ACC112 (cell line): ENCODE results near the gene SPOP.
"Not testable (repeated sequence)": the region's sequence is repeated elsewhere in the genome, so short reads cannot be mapped to it uniquely, and the experiment has no call there.

ENCODE experiments used
- H2AFZ ChIP-seq: fragments of 200-600 bp; sonication (generic); one replicate; pipeline ENCODE4 v1.6.0; 2017; ENCODE audit warnings: antibody characterized with exemption, low read length; ENCODE audit not compliant: unreplicated experiment
- H3K27ac ChIP-seq: fragments of 200-600 bp; sonication (generic); 2 replicates; pipeline ENCODE4 v1.5.1; 2014; ENCODE audit warnings: low read depth, mild to moderate bottlenecking, antibody characterized with exemption, low read length, moderate library complexity
- H3K27me3 ChIP-seq: fragments of 200-600 bp; sonication (generic); 2 replicates; pipeline ENCODE4 v1.6.1; 2014; ENCODE audit warnings: mild to moderate bottlenecking, antibody characterized with exemption, low read length, moderate library complexity, mixed read lengths; ENCODE audit not compliant: insufficient read depth
- H3K36me3 ChIP-seq: fragments of 200-600 bp; sonication (generic); 2 replicates; pipeline ENCODE4 v1.6.1; 2016; ENCODE audit warnings: mild to moderate bottlenecking, antibody characterized with exemption, low read length, moderate library complexity, mixed read lengths; ENCODE audit not compliant: insufficient read depth
- H3K4me1 ChIP-seq: fragments of 200-600 bp; sonication (generic); one replicate; pipeline ENCODE4 v1.6.1; 2016; ENCODE audit warnings: low read length, mixed read lengths; ENCODE audit not compliant: insufficient read depth, unreplicated experiment, control insufficient read depth
- H3K4me3 ChIP-seq: fragments of 200-600 bp; sonication (generic); 2 replicates; pipeline ENCODE4 v1.5.1; 2014; ENCODE audit warnings: mild to moderate bottlenecking, low read depth, low read length
- H3K79me2 ChIP-seq: fragments of 200-600 bp; sonication (generic); one replicate; pipeline ENCODE4 v1.6.0; 2016; ENCODE audit warnings: low read length; ENCODE audit not compliant: control insufficient read depth, unreplicated experiment, insufficient read depth

SPOP gene

DNA sequence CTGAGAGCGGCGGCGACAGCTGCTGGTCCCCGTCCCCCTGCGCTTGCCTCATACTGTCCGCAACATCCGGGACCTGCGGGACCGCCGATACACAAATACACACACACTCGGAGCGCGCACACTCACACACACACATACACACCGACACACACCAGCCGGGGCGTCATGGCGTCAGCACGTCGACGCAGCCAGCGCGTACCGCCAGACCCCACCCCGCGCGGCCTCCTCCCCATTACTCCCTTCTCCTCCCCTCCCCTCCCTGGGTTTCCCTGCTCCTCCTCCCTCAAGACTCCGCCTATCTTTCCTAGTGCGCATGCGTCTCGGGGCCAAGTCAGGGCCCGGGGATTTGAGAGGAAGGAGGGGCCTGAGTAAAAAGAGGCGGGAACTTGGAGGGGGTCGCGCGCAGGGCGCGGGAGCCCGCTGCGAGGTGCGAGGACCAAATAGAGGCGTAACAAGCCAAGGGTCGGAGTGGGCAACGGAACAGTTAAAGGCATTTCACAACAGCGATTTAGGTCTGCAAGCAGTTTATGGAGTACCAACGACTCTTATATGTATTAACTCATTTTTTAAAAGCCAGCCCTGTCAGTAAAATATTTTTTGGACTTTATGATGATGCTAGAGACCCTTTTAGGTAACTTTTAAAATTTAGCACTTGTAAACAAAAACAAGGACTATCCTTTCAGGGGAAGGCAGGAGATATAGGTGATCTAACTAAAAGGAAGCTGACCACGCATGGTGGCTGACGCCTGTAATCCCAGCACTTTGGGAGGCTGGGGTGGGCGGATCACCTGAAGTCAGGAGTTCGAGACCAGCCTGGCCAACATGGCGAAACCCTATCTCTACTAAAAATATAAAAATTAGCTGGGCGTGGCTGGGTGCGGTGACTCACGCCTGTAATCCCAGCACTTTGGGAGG is at the start of gene SPOP:
Gene SPOP, minus strand, starts transcription at position 165 of the 915 bp plus-strand sequence. CDS start 55,287 bp downstream, outside the sequence.
- H3K4me1 ChIP-seq, result peaks cover 16% of the 10 kb centered on the region
- H2AFZ ChIP-seq, result peak within 1 kb of the TSS; percentile 87
- peaks cover 11% of the 10 kb centered on the region; the same call in 1 of the 2 replicates for H3K36me3 ChIP-seq
- peak within 1 kb of the TSS; percentile 89 for H3K27ac ChIP-seq
- H3K79me2 ChIP-seq, result peaks cover 37% of the 10 kb centered on the region
- peak within 1 kb of the TSS; percentile 92 for H3K4me3 ChIP-seq
- no peaks in the 10 kb centered on the region for H3K27me3 ChIP-seq

DNA sequence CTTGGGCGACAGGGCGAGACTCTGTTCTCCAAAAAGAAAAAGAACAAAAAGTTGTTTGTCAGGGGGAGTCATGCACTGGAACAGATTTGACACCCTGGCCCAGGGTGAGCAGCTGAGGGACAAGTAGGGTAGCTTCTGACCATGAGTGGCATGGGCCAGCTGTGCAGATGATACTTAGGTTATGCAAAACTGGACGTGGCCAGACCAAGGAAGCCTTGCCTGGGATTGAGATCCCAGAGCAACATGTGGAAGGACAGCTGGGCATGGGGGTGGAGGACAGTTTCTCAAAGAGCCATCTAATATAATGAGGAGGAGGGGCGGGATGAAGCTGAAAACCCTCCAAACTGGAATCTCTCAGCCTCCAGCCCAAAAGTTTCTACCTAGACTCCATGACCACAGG is 49.5 kb upstream of the SPOP start:
- H3K27me3 ChIP-seq, result no peaks in the 10 kb centered on the region
- H3K27ac ChIP-seq, result no peak overlapping the region
- H3K4me1 ChIP-seq, result no peaks in the 10 kb centered on the region
- H2AFZ ChIP-seq, result no peak overlapping the region
- H3K36me3 ChIP-seq, result no peaks in the 10 kb centered on the region
- no peak overlapping the region for H3K4me3 ChIP-seq
- no peaks in the 10 kb centered on the region for H3K79me2 ChIP-seq

DNA sequence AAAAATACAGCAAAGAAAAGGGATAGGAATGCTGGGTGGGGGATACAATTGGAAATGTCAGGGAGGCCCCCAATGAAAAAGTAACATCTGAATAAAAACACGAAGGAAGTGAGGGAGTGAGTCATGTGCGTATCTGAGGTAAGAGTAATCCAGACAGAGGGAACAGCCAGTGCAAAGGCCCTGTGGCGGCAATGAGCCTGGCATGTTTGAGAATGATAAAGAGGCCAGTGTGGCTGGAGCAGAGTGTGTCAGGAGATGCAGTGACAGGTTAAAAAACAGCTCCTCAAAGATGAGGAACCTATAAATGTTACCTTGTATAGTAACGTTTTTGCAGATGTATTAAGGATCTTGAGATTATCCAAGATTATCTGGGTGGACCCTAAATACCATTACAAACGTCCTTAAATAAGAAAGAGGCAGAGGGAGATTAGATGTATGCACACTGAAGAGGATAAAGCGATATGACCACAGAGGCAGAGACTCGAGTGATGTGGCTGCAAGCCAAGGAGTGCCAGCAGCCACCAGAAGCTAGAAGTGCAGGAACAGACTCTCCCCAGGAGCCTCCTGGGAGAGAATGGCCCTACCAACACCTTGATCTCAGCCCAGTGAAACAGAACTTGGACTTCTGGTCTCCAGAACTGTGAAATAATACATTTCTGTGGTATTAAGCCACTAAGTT is 47.7 kb upstream of the SPOP start:
- Histone ChIP-seq H3K36me3 (no peaks in the 10 kb centered on the region), H3K79me2 (no peaks in the 10 kb centered on the region)

DNA sequence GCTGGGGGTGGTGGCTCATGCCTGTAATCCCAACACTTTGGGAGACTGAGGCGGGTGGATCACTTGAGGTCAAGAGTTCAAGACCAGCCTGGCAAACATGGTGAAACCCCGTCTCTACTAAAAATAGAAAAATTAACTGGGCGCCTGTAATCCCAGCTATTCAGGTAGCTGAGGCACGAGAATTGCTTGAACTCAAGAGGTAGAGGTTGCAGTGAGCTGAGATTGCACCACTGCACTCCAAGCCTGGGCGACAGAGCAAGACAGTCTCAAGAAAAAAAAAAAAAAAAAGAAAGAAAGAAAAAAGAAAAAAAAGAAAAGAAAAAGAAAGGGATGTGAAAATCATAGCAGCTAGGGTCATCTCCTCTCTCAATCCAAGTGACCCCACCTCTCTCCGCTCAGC is 46.7 kb upstream of the SPOP start:
- H3K79me2 ChIP-seq, H3K36me3 ChIP-seq, H3K27ac ChIP-seq: not testable (repeated sequence)

More for the DNA sequence above, 47.7 kb upstream of the SPOP start:
- Histone ChIP-seq H2AFZ (no peak overlapping the region), H3K27ac (no peak overlapping the region), H3K27me3 (no peaks in the 10 kb centered on the region), H3K4me3 (no peak overlapping the region), H3K4me1 (no peaks in the 10 kb centered on the region)

DNA sequence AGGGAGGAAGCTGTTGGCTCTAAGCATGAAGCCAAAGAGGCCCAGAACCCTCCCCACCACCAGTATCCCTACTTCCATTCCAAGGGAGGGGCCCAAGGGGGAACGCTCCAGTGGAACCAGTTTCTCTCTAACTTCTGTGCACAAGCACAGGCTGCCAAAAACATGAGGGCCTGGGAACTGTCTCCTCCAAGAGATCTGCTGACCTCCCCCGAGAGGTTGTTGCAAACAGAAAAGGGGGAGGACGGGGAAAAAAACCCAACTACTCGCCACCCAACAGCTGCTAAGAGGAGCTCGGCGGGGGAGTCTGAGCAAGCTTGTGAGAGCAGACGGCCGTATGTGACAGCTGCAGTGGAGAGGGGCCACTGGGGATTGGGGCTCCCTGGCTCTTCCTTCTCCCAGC is 45.5 kb upstream of the SPOP start:
- Histone ChIP-seq H3K27me3 (no peaks in the 10 kb centered on the region), H3K36me3 (no peaks in the 10 kb centered on the region), H3K27ac (no peak overlapping the region), H3K4me1 (no peaks in the 10 kb centered on the region), H3K79me2 (no peaks in the 10 kb centered on the region), H2AFZ (no peak overlapping the region), H3K4me3 (no peak overlapping the region)

More for the DNA sequence above, 46.7 kb upstream of the SPOP start:
- not testable (repeated sequence) for H2AFZ ChIP-seq, H3K4me1 ChIP-seq, H3K27me3 ChIP-seq, H3K4me3 ChIP-seq

DNA sequence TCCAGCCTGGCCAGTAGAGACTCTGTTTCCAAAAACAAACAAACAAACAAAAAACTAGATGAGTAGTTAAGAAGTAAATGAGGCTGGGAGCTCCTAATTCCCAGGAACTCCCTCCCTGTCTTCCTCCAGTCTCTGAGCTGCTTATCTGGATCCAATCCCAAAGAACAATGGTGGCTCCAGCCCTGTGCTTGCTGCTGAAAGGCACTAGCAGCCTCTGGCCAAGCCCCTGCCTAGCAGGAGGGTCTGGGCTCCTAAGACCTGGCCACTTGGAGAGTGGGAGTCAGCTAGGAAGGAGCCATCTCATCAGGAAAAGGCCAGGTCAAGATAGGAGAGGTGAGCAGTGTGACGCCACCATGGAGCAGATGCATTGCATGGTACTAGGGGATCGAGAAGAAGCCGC is 44.2 kb upstream of the SPOP start:
- Histone ChIP-seq H3K36me3 (no peaks in the 10 kb centered on the region), H3K4me1 (no peaks in the 10 kb centered on the region), H2AFZ (no peak overlapping the region), H3K4me3 (no peak overlapping the region), H3K27me3 (no peaks in the 10 kb centered on the region), H3K79me2 (no peaks in the 10 kb centered on the region), H3K27ac (no peak overlapping the region)

DNA sequence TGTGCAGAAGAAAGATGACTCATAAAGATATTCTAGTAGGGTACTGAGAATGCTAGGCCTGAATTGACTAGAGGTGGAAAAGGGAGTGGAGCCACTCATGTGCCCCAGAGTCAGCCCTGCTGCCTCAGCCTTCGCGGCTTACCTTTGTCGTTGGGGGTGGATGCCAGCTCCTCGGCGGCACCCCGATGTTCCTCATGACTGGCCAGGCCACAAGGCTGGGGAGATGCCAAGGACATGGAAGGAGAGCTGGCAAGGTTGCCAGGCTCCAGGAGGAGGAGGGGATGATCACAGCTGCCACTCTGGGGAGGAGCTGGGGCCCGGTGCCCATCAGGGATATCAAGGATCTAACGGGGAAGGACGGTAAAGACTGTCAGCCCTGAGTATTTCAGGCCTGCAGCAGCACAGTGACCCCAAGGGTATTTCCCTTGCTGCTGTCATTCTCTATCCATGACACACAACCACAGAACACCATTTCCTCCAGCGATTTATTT is 39.5 kb upstream of the SPOP start:
- H3K4me1 ChIP-seq, result no peaks in the 10 kb centered on the region
- no peak overlapping the region for H3K27ac ChIP-seq
- no peak overlapping the region for H3K4me3 ChIP-seq
- H3K36me3 ChIP-seq, result no peaks in the 10 kb centered on the region
- H3K79me2 ChIP-seq, result no peaks in the 10 kb centered on the region
- H3K27me3 ChIP-seq, result no peaks in the 10 kb centered on the region
- no peak overlapping the region for H2AFZ ChIP-seq

DNA sequence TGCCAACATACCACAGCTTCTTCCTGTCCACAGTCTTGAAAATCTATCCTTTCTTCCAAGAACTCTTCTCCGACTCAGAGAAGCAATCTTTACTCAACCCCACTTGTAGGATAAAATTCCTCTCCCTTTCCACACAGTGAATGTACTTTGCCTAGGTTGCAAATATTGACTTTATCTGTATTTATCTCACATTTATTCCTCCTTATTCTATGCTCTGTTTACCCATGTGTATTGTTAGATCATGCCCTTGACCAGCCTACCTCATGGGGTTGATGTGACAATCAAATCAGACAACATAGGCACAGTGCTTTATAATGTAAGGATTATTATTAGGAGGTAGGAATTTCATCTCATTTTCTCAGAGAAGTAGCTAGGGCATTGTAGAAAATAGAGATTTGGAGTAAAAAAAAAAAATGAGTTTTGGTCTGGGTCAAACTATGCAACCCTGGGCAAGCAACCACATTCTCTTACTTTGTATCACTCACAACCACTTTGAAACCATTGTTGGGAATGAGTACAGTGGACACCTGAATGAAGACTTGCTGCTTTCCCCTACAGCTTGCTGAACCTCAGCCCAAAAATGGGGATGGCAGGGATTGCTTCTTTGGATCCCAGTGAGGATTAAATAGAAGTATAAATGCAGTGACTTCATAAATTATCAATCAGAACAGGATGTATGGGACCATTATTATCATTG is 38.9 kb upstream of the SPOP start:
- H3K79me2 ChIP-seq, result no peaks in the 10 kb centered on the region
- H3K4me3 ChIP-seq, result no peak overlapping the region
- no peaks in the 10 kb centered on the region for H3K36me3 ChIP-seq
- H3K27me3 ChIP-seq, result no peaks in the 10 kb centered on the region
- no peak overlapping the region for H2AFZ ChIP-seq
- no peaks in the 10 kb centered on the region for H3K4me1 ChIP-seq
- no peak overlapping the region for H3K27ac ChIP-seq

DNA sequence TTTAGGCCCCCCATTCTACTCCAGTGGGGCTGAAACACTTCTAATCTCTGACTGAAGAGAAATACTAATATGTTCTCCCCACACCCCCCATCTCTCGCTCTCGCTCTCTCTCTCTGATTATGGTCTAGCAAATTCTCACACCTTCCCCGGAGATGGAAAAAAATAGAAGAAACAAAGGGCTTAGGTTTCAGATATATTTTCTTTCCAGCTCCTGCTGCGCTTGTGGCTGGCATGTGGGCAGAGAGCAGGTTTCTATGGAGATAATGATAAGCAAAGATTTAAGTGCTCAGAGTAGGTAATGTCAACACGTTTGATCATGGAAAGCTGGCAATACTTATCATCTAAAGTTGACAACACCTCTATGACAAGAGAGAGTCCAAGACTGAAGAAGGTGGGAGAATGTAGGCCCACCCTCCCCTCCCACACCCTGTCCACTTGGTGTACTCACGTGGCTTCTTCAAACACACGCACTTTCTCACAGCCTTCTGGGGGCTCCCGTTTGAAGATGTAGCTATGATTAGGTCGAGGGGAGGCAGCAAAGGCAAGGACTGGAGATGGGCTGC is 37.9 kb upstream of the SPOP start:
- H3K27me3 ChIP-seq, result no peaks in the 10 kb centered on the region
- no peak overlapping the region for H2AFZ ChIP-seq
- no peak overlapping the region for H3K4me3 ChIP-seq
- no peak overlapping the region for H3K27ac ChIP-seq
- H3K4me1 ChIP-seq, result no peaks in the 10 kb centered on the region
- H3K36me3 ChIP-seq, result no peaks in the 10 kb centered on the region
- no peaks in the 10 kb centered on the region for H3K79me2 ChIP-seq

DNA sequence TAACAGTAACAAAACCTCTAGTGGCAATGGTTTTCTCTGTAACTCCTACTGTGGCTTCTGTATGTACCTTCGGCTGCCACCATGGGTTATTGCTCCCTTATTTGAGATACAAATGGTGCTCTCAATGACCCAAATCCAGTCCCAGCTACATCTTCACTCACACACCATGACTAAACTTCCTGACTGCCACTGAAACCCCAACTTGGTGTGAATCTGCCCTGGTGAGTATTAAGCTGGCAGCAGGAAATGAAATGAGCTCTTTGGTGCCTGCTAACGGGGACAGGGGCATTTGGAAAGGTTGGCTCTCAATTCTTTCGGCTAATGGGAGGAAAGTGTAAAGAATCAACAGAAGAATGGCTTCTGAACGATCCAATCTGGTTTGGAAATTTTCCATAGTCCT is 37.3 kb upstream of the SPOP start:
- Histone ChIP-seq H3K36me3 (no peaks in the 10 kb centered on the region), H3K4me1 (no peaks in the 10 kb centered on the region), H3K27ac (no peak overlapping the region)

More for the DNA sequence above, 37.3 kb upstream of the SPOP start:
- no peak overlapping the region for H2AFZ ChIP-seq
- no peaks in the 10 kb centered on the region for H3K79me2 ChIP-seq
- H3K4me3 ChIP-seq, result no peak overlapping the region
- no peaks in the 10 kb centered on the region for H3K27me3 ChIP-seq
